NCI-H1694 (cell line): ENCODE measurements around the gene ATXN1.
"Not testable (repeated sequence)": the region's sequence is repeated elsewhere in the genome, so short reads cannot be mapped to it uniquely, and the experiment has no call there.

ENCODE experiments used
- DNase-seq: peaks from one replicate; lab custom pipeline; 2025; lab: John Stamatoyannopoulos, UW

The ATXN1 gene

GRCh38 chr6:16412982-16413381 is 348.3 kb downstream of the ATXN1 start:
- DNase-seq, result no peak

- DNase-seq, result no peak
Observed at GRCh38 chr6:16412171-16412570, 349.1 kb downstream of the ATXN1 start.

DNA sequence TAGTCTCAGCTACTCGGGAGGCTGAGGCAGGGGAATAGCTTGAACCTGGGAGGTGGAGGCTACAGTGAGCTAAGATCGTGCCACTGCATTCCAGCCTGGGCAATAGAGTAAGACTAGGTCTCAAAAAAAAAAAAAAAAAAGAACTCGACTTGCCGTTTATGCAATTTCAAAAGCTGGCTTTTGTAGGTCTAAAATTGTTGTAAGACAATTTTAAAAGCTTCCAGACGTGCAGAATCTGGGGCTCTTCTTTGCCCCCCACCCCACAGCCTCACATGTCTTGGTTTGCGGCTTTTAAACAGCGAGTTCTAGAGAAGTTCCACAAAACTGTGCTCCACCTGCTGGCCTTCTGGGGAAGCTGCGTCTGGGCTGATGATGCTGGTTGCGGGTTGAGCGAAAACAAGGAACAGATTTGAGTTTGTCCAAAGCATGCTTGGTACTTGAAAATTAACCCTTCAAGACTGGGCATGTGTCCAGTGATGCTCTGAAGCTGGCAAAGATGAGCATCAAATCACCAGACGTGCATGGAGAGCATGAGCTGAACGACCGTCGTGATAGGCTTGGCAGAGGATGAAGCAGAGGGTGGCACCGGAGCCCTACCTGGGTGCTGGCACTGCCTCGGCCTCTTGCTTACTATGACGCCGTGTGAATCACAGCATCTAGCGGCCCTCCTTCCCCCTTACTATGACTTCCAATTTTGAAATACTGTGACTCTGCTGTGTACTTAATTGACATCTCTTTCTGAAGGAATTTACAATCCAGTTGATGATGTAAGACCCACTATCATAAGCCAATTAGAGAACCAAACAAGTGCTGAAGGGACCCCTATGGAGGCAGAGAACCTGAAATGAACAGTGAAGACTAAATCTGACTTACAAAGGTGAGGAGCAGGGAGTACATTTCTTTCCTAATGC is 351.5 kb downstream of the ATXN1 start:
- no peak for DNase-seq

- no peak for DNase-seq
Observed at GRCh38 chr6:16408766-16409165, 352.5 kb downstream of the ATXN1 start.

DNA sequence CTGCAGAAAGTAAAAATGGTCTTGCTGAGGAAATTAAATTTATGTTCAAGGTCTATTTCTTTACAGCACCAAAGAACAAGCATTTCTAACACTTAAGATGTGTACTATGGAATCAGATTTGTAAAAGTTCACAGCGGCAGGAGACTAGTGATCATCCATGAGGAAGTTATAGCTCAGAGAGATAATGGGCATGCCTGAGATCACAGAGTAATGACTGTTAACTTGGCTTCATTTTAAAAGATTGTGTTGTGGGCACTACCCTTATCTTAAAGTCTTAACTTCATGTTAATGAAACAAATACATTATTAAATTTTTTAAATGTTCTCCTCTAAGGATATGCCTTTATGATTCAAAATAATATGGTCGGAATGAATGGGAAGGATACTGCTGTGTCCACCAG is 354.3 kb downstream of the ATXN1 start:
- DNase-seq, result no peak

DNA sequence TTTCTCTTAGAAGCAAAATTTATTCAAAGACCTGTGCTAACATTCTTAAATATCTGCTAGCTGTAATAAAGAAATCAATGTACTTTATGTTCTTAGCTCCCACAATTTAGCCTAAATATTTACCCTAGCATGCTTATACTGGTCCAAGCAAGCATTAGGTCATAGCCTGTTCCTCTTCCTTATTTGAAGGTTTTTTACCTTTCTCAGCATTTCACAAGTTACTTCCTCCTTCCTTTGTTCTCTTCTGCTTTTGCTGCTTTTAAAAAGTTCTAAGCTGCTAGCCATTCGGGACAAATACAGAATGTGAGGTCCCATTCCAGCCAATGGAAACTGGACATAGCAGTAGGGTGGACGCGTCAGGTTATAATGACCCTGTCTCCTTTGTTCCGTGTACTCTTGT is 354.7 kb downstream of the ATXN1 start:
- not testable (repeated sequence) for DNase-seq

GRCh38 chr6:16405375-16405774 is 355.9 kb downstream of the ATXN1 start:
- DNase-seq, result no peak

- DNase-seq, result no peak
Observed at GRCh38 chr6:16404456-16404855, 356.8 kb downstream of the ATXN1 start.

DNA sequence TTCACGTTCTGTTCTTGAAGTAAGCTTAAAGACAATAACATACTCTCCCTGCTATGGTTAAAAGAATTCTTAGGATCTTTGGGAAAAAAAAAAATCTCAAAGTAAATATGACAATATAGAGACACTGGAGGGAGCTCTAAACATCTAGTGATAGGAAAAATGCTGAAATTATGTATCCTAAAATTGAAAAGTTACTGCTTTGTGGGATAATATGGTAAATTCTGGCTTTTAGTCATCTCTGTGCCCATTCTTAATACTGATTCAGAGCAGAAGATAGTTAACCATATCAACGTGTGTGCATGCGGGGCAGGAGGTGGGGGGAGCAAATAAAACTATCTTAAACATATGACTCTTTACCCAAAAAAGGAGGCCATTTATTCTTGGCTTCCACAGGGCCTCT is 357.4 kb downstream of the ATXN1 start:
- DNase-seq, result no peak

- no peak for DNase-seq
Observed at GRCh38 chr6:16402581-16402900, 358.7 kb downstream of the ATXN1 start.

GRCh38 chr6:16400248-16400760 is 361.0 kb downstream of the ATXN1 start:
- no peak for DNase-seq

- no peak for DNase-seq
Observed at GRCh38 chr6:16399695-16400094, 361.6 kb downstream of the ATXN1 start.

GRCh38 chr6:16399158-16399557 is 362.1 kb downstream of the ATXN1 start:
- DNase-seq, result no peak

DNA sequence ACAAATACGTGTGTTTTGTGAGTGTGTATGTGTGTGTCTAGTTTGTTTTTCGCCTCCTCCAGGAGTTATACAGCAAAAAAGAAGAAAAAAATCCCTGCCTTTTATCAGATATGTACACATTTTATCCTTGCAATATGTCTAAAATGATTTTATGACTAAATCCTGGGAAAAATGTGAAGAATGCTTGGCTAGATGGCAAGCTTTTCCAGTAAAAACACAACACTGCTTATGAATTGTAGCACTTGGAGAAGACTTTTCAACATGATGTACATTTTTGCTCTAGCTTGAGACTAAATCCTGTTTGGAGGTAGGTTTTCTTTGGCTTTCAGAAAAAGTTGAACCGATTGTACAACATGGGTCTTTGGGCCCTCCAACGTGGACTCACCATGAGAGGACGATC is 362.7 kb downstream of the ATXN1 start:
- no peak for DNase-seq

DNA sequence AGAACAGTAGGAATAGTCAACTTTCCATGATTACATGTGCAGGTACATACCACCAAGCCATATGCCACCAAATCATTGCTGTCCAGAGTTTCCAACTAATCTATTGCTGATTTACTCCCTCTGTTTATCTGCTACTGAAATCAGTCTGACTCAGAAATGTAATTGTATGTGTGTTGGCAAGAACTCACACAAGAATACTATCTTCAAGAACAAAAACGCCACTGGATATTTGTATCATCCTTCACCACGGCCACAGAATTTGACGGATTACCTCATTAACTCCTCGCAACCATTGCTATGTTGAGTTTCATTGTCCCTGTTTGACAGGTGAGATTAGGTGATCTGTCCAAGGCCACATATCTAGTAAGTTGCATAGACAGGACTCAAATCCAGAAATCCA is 363.6 kb downstream of the ATXN1 start:
- no peak for DNase-seq

- no peak for DNase-seq
Observed at GRCh38 chr6:16396497-16397319, 364.6 kb downstream of the ATXN1 start.

GRCh38 chr6:16394632-16395031 is 366.6 kb downstream of the ATXN1 start:
- no peak for DNase-seq

DNA sequence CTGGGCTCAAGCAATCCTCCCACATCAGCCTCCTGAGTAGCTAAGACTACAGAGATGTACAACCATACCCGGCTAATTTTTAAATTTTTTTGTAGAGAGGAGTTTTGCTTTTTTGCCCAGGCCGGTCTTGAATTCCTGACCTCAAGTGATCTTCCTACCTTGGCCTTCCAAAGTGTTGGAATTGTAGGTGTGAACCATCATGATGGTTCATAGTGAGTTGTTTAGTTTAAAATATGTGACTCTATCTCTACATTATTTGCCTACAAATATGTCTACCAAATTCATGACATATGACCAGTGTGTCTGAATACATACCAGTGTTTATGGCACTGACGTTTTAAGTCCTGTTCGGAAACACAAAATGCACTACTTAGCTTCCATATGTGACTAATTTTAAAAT is 367.9 kb downstream of the ATXN1 start:
- no peak for DNase-seq

GRCh38 chr6:16392010-16392409 is 369.2 kb downstream of the ATXN1 start:
- no peak for DNase-seq

- DNase-seq, result no peak
Observed at GRCh38 chr6:16391451-16391912, 369.8 kb downstream of the ATXN1 start.

DNA sequence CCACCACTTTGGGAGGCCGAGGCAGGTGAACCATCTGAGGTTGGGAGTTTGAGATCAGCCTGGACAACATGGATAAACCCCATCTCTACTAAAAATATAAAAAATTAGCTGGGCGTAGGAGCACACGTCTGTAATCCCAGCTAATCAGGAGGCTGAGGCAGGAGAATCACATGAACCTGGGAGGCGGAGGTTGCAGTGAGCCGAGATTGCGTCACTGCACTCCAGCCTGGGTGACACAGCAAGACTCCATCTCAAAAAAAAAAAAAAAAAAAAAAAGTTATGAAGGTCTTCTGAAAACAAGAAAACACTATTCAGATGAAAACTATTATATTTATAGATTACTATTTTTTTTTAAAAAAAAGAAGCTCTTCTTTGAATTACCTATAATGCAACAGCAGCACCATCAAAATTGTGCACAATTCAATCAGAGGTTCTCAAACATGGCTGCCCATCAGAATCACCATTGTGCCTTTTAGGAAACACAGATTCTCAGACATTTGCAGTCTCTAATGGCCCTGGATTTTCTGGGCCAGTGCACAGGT is 370.3 kb downstream of the ATXN1 start:
- not testable (repeated sequence) for DNase-seq

- no peak for DNase-seq
Observed at GRCh38 chr6:16389642-16390041, 371.6 kb downstream of the ATXN1 start.

DNA sequence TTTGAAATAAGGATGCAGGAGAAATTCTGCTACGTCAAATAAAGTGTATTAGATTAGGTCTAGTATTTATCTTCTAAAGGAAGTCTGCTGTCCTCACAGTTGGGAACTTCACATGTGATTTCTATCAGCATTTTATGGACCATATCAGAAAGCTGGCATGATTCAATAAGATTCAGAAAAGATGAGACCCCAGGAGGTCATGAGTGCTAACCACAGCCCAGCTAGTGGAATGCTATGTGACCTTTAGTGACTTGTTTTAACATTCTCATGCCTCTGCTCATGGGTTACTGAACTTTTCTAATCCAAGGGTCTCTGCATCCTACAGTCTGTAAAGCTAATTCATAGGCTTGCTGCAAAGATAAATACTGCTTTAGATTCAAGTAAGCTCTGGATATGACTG is 372.8 kb downstream of the ATXN1 start:
- DNase-seq, result no peak
